Stimulated activated CD8-positive, alpha-beta memory T cell treated with anti-CD3 and anti-CD28 coated beads, Interleukin-15, amount 100 ng/mL, for 1 hour (primary cell): Measurements from ENCODE around the gene RIPK4.
"Not testable (repeated sequence)": the region's sequence is repeated elsewhere in the genome, so short reads cannot be mapped to it uniquely, and the experiment has no call there.

Experiments used
- DNase-seq: peaks from one replicate; pipeline ENCODE4 v3.0.0-alpha.2; 2020; ENCODE audit warnings: low read depth

Gene RIPK4

DNA sequence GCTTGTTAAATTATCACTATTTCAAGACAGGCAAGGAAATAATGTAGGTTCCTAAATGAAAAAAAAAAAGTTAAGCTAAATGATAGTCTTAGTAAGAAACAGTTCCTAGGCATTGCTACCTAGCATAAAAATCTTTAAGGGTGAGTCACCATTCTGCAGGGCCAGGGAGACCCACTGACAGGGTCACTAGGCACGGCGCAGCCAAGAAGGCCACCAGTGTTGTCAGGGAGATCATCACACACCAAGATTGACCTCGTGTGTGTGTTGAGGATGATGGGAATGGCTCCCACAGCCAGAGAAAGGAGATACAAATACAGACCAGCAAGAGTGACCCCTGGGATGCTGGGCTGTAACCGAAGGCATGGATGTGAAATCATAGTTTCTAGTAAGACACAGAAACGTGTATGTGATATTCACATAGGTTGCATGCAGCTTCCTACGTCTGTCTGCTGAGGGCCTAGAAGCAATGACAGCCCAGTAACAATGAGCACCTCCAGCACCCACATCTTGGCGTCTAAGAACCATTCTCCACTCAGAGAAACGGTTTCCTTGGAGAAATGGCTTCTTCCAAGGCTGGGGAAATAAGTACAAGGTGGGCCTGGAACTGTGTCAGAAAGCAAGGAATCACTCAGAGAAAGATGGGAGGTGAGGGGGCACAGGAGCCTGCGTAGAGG lies 29.1 kb downstream of the RIPK4 start:
- no peak for DNase-seq

DNA sequence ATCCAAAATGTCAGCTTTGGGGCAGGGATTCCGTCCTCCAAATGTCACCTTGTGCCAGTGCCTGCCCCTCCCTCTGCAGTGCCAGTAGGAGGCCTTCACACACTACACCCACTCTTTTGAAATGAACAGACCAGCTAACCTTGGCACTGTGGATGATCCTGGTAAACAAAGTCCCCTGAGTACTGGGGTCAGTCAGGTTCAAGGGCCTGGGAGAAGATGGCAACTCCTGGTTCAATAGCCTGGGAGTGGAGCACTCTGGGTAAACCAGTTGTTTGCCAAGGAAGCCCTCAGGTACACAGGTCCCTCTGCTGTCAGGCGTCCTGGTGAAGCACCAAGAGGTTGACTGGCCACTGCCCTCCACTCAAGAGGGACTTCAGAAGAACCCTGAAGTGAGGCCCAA lies 30.4 kb downstream of the RIPK4 start:
- no peak for DNase-seq

- no peak for DNase-seq
Observed at GRCh38 chr21:41733951-41734689, 32.7 kb downstream of the RIPK4 start.

DNA sequence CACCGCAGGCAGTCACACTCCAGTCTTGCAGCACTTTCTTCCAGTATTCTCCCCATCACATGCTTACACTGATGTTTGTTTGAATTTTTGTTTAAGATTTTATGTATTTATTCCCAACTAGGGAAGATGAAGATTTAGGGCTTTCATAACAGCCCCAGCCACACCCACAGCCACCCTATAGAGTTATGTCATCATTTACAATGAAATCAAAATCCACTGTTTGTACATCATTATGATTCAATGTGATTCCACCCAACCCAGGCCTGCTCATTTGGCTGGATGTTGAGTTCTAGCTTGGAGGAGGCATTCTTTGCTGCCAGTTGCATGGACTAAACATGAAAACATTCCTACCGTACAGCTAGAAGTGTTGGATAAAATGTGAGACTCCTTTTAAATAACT lies 35.8 kb downstream of the RIPK4 start:
- no peak for DNase-seq

GRCh38 chr21:41730367-41730765 lies 36.5 kb downstream of the RIPK4 start:
- no peak for DNase-seq

DNA sequence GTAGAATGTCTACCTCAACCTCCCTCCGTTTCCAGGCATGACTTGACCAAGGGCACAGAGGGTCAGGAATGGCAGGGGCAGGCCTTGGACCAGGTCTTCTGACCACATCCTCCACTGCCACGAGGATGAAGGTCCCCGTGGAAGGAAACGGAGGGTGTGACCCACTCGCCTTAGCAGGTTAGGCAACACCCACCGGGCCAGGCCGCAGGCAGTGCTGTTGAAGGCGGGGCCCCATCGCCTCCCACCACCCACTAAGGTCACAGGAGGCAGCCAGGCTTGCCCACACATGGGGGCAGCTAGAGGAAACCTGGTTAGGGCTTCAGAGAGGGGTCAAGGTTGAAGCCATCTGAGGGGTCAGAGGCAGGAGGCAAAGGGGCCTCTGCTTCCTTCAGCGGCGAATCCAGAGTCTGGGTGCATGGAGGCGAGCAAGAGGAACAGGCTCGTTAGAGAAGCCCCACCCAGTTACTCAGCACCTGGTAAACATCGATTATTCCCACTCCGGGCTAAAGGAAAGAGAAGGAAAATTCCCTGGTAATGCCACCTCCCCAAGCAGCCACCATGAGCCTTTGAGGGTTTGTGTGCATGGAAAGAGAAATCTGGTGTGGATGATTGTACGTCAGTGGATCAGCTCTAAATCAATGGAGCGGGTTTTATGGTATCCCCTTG lies 37.0 kb downstream of the RIPK4 start:
- no peak for DNase-seq

- no peak for DNase-seq
Observed at GRCh38 chr21:41727784-41728763, 38.8 kb downstream of the RIPK4 start.

DNA sequence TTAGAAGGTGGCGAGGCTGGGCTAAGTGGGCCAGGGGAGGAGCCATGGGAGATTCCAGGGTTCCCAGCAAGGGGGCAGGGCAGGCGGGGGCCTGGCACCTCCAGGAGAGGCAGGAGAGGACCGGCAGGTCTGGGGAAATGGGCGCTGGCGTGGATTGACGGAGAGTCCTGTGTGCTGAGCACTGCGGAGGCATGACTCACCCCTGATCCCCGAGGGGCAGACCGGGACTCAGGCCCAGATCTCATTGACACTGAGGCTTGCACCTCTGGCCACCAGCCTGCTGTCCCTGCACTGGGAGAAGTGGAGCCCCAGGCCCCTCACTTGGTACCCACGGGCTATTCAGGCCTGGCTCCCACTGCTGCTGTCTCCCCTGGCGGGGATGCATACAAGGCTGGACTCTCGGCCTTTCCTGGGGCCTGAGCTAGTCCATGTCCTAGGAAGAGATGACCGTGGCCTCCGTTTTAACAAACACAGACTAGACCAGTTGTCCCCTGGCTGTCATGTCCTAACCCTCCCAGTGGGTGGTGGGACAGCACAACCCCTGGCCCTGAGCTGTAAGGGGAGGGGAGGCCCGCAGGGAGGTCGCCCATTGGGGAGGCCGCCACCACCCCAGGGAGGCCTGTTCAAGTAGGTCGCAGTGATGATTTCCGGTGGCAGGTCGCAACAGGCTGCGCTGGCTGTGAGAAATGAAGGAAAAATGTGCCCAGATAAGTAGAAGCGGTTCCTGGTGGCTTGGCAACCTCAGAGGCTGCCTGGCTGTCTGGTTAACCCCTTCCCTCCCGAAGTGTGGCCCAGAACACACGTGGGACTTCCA lies 39.7 kb downstream of the RIPK4 start:
- DNase-seq = no peak

- no peak for DNase-seq
Observed at GRCh38 chr21:41726630-41726969, 40.3 kb downstream of the RIPK4 start.

DNA sequence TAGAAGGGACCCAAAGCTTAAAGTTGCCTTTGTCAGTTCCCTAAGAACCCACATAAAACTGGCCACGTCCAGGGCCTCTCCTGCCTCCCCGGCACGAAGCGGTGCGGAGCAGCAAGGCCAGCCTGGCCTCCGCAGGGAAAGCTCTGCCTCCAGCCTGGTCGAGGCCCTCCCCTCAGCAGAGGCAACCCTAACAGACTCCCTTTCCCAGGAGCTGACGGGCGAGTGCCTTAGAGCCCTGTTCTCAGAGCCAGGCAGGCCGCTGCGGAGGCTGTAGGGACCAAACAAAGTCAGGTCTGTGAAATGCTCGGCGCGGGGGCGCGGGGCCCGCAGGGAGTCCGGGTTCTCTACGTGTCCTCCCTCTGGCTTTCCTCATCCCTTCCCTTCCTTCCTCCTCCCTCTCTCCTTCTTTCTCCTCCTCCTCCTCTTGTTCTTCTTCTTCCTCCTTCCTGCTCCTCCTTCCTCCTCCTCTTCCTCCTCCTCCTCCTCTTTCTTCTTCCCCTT lies 40.7 kb downstream of the RIPK4 start:
- DNase-seq = no peak

- no peak for DNase-seq
Observed at GRCh38 chr21:41725421-41726031, 41.3 kb downstream of the RIPK4 start.

GRCh38 chr21:41723835-41724234 lies 43.0 kb downstream of the RIPK4 start:
- DNase-seq = not testable (repeated sequence)

- DNase-seq = no peak
Observed at GRCh38 chr21:41722052-41723018, 44.5 kb downstream of the RIPK4 start.

GRCh38 chr21:41720250-41720649 lies 46.6 kb downstream of the RIPK4 start:
- DNase-seq = no peak

GRCh38 chr21:41719691-41720090 lies 47.2 kb downstream of the RIPK4 start:
- no peak for DNase-seq

GRCh38 chr21:41717573-41718330 lies 49.1 kb downstream of the RIPK4 start:
- DNase-seq = no peak

DNA sequence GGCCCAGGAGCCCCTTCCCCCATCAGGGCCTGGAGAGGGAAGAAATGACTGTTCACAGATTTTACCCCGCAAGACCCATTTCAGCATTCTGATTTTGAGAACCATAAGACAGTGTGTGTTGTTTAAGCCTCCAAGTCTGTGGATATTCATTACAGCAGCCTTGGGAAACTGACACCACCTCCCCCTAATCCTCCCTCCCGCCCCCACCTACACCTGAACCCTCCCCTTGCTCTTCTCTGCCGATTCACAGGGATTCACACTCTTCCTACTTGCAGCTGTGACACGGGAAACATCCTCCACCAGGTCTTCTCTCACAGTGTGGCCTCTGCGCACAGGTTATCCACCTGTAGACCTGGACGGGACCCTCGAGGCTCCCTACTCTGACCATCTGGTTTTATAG lies 50.1 kb downstream of the RIPK4 start:
- DNase-seq = no peak

DNA sequence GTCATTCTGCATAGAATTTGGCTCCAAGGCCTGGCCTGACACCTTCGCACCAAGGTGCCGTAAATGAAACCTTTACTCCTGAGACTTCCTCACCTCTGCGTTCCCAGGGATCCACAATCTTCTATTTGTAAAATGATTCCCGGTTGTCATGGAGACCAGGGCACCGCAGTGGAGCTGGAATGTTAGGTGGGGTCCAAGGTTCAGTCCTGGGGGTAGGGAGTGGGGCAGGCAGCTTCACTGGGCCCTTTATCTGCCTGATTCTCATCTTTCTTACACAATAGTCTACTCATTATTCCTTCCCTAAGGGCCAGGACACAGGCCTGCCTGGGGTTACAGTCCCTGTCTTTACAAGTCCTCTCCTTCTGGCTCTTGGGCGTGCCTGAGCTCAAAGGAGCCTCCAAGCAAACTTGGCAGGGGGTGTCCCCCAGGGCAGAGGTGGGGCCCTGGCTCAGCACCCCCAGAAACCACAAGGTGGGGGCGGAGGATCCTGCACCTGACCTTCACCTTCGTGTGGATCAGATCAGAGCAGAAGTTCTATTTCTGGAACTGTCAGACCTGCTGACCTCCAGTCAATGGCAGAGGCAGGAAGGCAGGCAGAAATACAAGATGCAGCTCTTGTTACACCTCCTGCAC lies 51.1 kb downstream of the RIPK4 start:
- no peak for DNase-seq
